HG03521 (cell line): ENCODE results near the gene LAMA1.
"Not testable (repeated sequence)": the region's sequence is repeated elsewhere in the genome, so short reads cannot be mapped to it uniquely, and the experiment has no call there.

ENCODE experiments used
- ATAC-seq: cut with Tn5 transposase; IDR thresholded peaks from one replicate; pipeline ENCODE4 v1.9.1; 2021; ENCODE audit warnings: mild to moderate bottlenecking, moderate library complexity; ENCODE audit not compliant: unreplicated experiment

LAMA1 gene

GRCh38 chr18:6950641-6951040, 167.0 kb downstream of the LAMA1 start:
- no peak for ATAC-seq

DNA sequence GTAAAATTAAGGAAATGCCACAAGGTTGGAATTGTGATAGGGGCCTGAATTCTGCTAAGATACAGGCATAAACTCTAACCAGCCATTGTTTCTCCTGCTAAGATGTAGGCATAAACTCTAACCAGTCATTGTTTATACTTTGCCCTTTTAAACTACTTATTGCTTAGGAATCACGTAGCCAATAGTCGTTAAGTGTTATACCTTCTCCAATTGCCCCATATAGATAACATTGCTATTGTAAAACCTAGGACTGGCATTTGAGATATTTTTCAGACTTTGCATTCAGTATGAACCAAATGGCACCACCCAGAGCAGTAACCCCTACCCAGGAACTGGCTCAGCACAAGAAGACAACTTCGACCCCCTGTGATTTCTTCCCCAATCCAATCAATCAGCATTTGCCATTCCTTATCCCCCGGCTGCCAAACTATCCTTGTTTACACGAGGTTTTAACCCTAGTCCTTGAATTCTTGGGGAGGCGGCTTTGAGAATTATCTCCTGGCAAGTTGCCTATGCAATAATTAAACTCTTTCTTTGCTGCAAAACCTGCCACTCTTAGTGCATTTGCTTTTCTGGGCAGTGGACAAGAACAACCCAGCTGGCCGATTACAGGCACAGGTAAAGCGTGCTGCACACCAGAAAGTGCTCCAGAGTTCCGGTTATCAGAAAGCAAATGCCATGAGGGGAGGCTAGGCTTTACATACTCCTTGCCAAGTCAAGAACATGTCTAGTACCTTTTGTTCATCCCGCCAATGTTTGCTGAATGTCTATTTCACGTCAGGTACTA, 167.6 kb downstream of the LAMA1 start:
- ATAC-seq, result no peak

GRCh38 chr18:6948281-6949055, 169.1 kb downstream of the LAMA1 start:
- ATAC-seq, result no peak

DNA sequence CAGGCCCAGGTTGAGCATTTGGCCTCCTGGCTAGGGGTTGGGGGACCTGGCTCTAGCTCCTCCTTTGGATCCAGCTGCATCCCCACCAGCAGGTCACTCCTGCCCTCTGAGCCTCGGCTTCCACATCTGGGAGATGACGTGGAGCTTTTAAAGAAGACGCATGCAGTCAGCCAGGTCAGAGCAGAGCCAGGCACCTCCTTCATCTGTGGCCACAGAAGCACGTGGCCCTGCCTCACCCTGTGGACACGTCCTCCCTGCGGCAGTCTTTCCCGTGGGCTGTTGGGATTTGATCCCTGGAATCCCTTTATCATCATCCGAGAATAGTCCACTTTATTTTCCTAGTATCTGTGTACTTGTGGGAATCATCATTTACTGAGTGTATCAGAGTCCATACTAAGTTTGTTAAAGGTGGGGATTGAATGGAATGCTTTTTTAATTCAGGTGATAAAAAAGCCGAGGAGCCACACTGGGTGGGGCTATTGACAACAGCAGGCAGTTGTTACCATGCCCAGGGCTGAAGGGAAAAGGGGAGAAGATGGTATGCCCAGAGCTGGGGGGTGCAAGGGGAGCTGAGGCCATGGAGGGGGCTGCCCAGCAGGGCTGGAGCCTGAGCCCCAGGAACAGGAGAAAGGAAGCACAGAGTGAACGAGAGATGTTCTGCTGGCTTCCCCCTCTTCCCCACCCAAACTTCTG, 170.1 kb downstream of the LAMA1 start:
- ATAC-seq, result no peak

DNA sequence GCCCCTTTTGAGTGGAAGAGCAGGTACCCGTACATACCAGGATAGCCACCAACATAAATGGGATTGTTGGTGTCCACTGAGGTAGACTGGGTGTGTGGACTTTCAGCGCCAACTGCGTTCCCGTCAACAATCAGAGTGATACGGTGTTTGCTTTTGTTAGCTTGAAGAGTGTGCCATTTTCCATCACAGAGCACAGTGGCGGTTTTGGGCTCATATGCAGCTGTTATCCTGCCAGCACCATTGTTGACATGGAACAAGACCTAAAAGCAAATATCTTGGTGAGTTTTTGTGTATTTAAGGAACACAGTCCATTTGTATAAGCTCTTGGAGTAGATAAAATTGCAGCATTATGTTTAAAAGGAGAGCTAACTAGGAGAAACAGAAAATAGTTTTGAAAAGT, 174.5 kb downstream of the LAMA1 start:
- no peak for ATAC-seq

GRCh38 chr18:6942742-6943141, 174.9 kb downstream of the LAMA1 start:
- ATAC-seq, result no peak

DNA sequence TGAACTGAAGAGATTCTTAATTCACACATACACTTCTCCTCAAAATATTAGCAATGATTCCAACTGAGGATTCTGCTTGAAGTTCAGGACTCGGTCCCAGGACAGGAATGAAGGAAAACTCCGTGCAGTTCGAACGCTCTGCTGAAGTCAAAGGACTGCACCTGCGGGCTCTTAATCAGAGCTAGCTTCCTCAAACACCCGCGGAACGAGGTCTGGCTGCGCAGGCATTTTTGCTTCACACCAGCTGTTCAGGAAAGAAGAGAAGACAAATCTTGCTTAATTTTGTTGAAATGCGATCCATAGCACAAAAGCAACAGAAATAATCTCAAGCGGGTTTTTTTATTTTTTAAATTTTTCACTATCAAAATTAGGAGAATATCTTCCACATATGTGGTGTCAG, 175.6 kb downstream of the LAMA1 start:
- ATAC-seq, result no peak

DNA sequence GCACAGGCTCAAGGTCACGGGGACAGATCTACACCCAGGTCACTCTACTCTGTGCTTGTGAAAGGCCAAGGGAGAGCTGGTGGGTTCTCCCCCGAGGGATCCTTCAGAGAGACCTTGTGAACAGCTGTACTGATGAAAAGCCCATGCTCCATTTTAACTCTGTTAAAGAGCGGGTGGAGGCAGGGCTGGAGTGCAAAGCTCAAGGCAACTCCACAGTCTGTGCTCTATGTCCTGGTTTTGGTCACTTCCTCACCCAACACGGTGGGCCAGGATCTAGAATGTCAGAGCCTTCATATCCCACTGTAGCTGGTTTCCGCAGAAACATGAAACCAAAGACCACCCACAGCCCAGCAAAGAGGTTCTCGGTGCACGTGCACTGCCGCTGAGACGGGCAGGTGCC, 177.1 kb downstream of the LAMA1 start:
- no peak for ATAC-seq

GRCh38 chr18:6939972-6940371, 177.6 kb downstream of the LAMA1 start:
- no peak for ATAC-seq

- ATAC-seq, result not testable (repeated sequence)
Observed at GRCh38 chr18:6938403-6938802, 179.2 kb downstream of the LAMA1 start.

DNA sequence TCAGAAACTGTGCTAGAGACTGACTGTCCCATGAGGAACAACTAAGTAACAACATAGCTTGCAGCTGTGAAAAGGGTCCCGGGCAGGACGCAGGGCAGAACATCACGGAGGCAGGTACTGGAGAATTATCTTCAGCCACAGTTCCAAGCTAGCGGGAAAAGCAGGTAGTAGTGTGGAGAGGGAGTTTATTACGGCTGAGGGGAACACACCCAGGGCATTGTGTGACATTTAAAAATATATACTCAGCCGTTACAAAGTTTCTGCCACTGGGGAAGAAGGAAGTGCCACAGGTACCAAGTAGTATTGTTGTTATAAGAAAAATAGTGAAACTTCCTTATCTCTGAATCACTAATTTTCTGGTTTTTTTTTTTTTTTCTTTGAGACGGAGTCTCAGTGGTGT, 179.6 kb downstream of the LAMA1 start:
- no peak for ATAC-seq

GRCh38 chr18:6934859-6935258, 182.7 kb downstream of the LAMA1 start:
- ATAC-seq, result no peak

- no peak for ATAC-seq
Observed at GRCh38 chr18:6929370-6930102, 188.1 kb downstream of the LAMA1 start.

DNA sequence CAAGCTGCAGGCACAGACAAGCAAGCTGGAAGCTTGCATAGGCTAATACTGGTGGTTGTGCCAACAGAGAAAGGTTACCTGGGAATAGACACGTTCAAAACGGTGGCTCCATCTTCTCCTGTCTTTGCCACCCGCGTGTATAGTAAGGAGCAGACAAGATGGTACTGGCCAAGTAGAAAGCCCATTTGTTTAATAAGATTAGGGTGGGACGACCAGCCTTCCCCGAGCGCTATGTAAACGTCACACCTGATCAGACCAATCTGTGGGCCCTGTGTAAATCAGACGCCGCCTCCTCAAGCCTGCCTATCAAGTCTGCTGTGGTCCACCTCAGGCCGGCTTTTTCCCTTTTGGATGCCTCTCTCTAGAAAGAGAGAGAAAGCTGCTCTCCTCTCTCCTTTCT, 189.2 kb downstream of the LAMA1 start:
- no peak for ATAC-seq

- no peak for ATAC-seq
Observed at GRCh38 chr18:6927153-6927552, 190.4 kb downstream of the LAMA1 start.

DNA sequence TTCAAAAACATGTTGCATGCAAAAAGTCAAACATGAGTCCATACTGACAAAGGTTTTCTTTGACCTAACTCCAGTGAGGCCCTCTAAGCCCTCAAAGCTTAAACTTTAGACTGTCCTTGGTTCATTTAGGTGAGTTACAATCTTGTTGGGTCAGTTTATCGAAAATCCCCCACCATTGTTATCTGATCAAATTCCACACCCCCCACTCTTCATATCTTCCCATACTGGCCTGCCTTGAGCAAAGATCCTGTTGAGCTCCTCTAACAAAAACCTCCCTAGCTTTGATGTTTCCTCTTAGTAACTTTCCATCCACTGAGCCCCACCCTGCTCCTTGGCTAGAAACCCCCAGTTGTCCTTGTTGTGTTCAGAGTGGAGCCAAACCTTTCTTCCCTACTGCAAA, 194.4 kb downstream of the LAMA1 start:
- no peak for ATAC-seq

DNA sequence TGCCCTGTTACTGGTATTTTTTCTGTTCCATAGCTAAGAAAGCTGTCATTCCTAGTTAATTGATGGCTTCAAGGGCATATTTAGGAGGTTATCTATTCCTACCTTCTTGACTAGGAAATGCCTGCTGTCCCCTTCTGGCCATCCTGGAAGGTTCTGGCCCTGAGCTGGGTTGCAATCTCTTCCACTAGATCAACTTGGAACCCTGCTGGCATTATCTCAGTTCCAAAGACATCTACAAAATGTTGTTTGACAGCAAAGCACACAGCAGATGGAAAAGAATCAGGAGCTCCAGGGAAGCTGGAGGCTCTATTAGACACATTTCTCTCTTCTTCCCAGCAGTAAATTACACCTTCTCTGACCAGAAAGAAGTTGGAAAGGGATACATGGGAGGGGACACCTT, 196.0 kb downstream of the LAMA1 start:
- ATAC-seq, result no peak

DNA sequence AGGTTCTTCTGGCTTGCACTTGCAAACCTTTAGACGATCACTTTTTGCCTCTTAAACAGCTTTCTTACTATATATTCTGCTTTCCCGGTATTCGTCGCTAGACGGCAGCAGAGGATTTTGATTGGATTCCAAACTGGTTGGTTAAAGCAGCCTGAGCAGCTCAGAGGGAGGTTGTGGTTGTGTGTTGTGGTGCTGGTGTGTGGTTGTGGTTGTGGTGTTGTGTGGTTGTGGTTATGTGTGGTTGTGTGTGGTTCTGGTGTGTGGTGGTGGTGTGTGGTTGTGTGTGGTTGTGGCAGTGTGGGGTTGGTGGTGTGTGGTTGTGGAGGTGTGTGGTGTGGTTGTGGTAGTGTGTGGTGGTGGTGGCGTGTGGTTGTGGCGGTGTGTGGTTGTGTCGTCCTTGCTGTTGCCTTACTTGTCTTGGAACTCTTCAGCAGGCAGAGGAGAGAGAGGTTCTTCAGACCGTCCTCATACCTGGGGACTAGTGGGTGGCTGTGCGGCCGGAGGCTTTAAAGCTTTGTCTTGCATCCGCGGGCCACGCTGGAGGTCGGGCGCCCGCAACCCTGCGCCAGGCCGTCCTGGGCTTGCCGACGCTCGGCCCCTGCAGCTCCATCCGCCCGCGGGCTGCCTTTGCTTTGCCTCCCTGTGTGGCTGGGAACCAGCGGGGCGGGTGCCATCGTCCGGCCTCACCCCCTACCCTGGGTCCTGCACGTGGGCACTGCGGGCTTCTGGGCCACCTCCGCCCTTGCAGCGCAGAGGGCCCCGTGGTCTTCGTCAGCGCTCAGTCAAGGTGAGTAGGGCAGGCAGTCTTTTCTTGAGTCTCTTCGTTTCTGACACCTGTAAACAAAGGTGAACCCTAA, 197.3 kb downstream of the LAMA1 start:
- no peak for ATAC-seq

GRCh38 chr18:6917072-6917471, 200.5 kb downstream of the LAMA1 start:
- no peak for ATAC-seq

GRCh38 chr18:6901286-6901926, 216.2 kb downstream of the LAMA1 start:
- no peak for ATAC-seq
